ENCODE results near the gene RAB11FIP4. TPM values are rescaled to one million over a fixed set of nuclear protein-coding genes. Genes with fewer than 3 reads are reported as not detected.

RAB11FIP4 gene
- total and polyA plus RNA-seq, 2 donors (not counting 1 experiment from before 2014, with no cell fraction given): 0.16 to 0.66 TPM

DNA sequence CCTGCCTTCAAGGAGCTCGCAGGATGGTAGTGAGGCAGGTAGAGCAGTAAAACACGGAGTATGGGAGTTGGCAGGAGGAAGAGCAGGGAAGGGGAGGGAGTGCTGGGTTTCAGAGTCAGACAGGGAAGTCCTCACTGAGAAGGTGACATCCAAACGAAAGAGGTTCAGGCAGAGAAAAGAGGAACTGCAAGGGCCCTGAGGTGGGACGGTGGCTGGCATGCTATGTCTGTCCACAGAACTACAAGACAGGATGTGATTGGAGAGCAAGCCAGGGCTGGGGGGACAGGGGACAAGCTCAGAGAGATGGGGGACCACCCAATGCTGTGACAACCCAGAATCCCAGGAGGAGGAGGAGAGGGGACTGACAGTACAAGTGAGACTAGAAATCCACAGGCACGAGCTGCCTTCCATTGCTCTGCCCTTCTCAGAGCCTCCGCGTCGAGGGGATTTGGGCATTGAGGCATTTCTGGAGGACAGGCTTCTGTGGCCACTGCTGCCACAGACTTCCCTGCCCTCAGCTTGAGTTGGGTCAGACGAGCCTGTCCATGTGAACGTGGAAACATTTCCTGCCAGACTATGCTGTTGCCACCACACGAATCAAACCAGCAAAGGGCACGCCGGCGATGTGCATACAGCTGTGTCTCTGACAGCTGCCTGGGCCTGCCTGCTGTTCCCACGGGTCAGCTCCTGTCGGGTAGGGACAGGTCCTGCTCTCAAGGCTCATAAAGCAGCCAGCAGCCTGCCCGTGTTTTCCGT lies 100.1 kb downstream of the RAB11FIP4 start:
- no peak overlapping the region for H2AFZ ChIP-seq (ENCODE audit: low read length)
- no peak for DNase-seq (ENCODE audit: low read depth in 2 of 2)
- no peaks in the 10 kb centered on the region for H3K36me3 ChIP-seq (ENCODE audit: control insufficient read depth, insufficient read depth, low read length)
- no peak overlapping the region for H3K4me3 ChIP-seq (replicated peaks in 1 of 4; ENCODE audit: control extremely low read depth in 1 of 4, insufficient read depth in 1 of 4, low read depth in 3 of 4, low read length in 4 of 4)
- peaks cover 43% of the 10 kb centered on the region for H3K27me3 ChIP-seq (ENCODE audit: control insufficient read depth, insufficient read depth, low read length)
- H3K9ac ChIP-seq (ENCODE audit: insufficient read depth, low read length): no peak overlapping the region
- no peak for TF ChIP-seq EZH2 (IDR thresholded peaks at IDR 0.05; ENCODE audit: low read length, missing control alignments)
- TF ChIP-seq, protein P1, sequence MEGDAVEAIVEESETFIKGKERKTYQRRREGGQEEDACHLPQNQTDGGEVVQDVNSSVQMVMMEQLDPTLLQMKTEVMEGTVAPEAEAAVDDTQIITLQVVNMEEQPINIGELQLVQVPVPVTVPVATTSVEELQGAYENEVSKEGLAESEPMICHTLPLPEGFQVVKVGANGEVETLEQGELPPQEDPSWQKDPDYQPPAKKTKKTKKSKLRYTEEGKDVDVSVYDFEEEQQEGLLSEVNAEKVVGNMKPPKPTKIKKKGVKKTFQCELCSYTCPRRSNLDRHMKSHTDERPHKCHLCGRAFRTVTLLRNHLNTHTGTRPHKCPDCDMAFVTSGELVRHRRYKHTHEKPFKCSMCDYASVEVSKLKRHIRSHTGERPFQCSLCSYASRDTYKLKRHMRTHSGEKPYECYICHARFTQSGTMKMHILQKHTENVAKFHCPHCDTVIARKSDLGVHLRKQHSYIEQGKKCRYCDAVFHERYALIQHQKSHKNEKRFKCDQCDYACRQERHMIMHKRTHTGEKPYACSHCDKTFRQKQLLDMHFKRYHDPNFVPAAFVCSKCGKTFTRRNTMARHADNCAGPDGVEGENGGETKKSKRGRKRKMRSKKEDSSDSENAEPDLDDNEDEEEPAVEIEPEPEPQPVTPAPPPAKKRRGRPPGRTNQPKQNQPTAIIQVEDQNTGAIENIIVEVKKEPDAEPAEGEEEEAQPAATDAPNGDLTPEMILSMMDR (conservative IDR thresholded peaks at IDR 0.05 in 1 of 2, IDR thresholded peaks at IDR 0.05 in 1 of 2; ENCODE audit: low read depth in 1 of 2, low read length in 2 of 2): no peak
- H4K20me1 ChIP-seq (ENCODE audit: control insufficient read depth, extremely low read depth, insufficient read depth, low read length): no peaks in the 10 kb centered on the region
- H3K79me2 ChIP-seq (ENCODE audit: control insufficient read depth, insufficient read depth, low read length): no peaks in the 10 kb centered on the region
- peaks cover 4% of the 10 kb centered on the region for H3K4me1 ChIP-seq (ENCODE audit: control insufficient read depth, extremely low read depth, insufficient read depth, low read length)
- H3K4me2 ChIP-seq (ENCODE audit: extremely low read depth, insufficient read depth, low read length): no peak overlapping the region
- no peaks in the 10 kb centered on the region for H3K9me3 ChIP-seq (ENCODE audit: control insufficient read depth, insufficient read depth, low read depth, low read length)
- no peak overlapping the region for H3K27ac ChIP-seq (ENCODE audit: insufficient read depth, low read length)

- Histone ChIP-seq H3K9me3 (ENCODE audit: control insufficient read depth, insufficient read depth, low read depth, low read length) (no peaks in the 10 kb centered on the region), H3K27me3 (ENCODE audit: control insufficient read depth, insufficient read depth, low read length) (peaks cover 41% of the 10 kb centered on the region), H3K4me3 (replicated peaks in 1 of 4; ENCODE audit: control extremely low read depth in 1 of 4, insufficient read depth in 1 of 4, low read depth in 3 of 4, low read length in 4 of 4) (no peak overlapping the region), H2AFZ (ENCODE audit: low read length) (no peak overlapping the region), H3K27ac (ENCODE audit: insufficient read depth, low read length) (no peak overlapping the region), H3K9ac (ENCODE audit: insufficient read depth, low read length) (no peak overlapping the region), H3K4me2 (ENCODE audit: extremely low read depth, insufficient read depth, low read length) (no peak overlapping the region), H3K79me2 (ENCODE audit: control insufficient read depth, insufficient read depth, low read length) (no peaks in the 10 kb centered on the region), H3K36me3 (ENCODE audit: control insufficient read depth, insufficient read depth, low read length) (no peaks in the 10 kb centered on the region), H4K20me1 (ENCODE audit: control insufficient read depth, extremely low read depth, insufficient read depth, low read length) (no peaks in the 10 kb centered on the region), H3K4me1 (ENCODE audit: control insufficient read depth, extremely low read depth, insufficient read depth, low read length) (peaks cover 4% of the 10 kb centered on the region)
- TF ChIP-seq, protein P1 (conservative IDR thresholded peaks at IDR 0.05 in 1 of 2, IDR thresholded peaks at IDR 0.05 in 1 of 2; ENCODE audit: low read depth in 1 of 2, low read length in 2 of 2): no peak
- no peak for TF ChIP-seq EZH2 (IDR thresholded peaks at IDR 0.05; ENCODE audit: low read length, missing control alignments)
- DNase-seq (ENCODE audit: low read depth in 2 of 2): no peak
Observed at GRCh38 chr17:31492206-31492605, 100.7 kb downstream of the RAB11FIP4 start.

GRCh38 chr17:31492880-31493655 lies 101.6 kb downstream of the RAB11FIP4 start:
- Histone ChIP-seq H3K9ac (ENCODE audit: insufficient read depth, low read length) (no peak overlapping the region), H3K36me3 (ENCODE audit: control insufficient read depth, insufficient read depth, low read length) (no peaks in the 10 kb centered on the region), H2AFZ (ENCODE audit: low read length) (no peak overlapping the region), H4K20me1 (ENCODE audit: control insufficient read depth, extremely low read depth, insufficient read depth, low read length) (no peaks in the 10 kb centered on the region), H3K4me1 (ENCODE audit: control insufficient read depth, extremely low read depth, insufficient read depth, low read length) (no peaks in the 10 kb centered on the region), H3K27ac (ENCODE audit: insufficient read depth, low read length) (no peak overlapping the region), H3K79me2 (ENCODE audit: control insufficient read depth, insufficient read depth, low read length) (no peaks in the 10 kb centered on the region), H3K4me3 (replicated peaks in 1 of 4; ENCODE audit: control extremely low read depth in 1 of 4, insufficient read depth in 1 of 4, low read depth in 3 of 4, low read length in 4 of 4) (no peak overlapping the region), H3K9me3 (ENCODE audit: control insufficient read depth, insufficient read depth, low read depth, low read length) (no peaks in the 10 kb centered on the region), H3K4me2 (ENCODE audit: extremely low read depth, insufficient read depth, low read length) (no peak overlapping the region), H3K27me3 (ENCODE audit: control insufficient read depth, insufficient read depth, low read length) (peaks cover 40% of the 10 kb centered on the region)
- peak in 1 of 2 donors; percentile 25 for DNase-seq (ENCODE audit: low read depth in 2 of 2)
- no peak for TF ChIP-seq EZH2 (IDR thresholded peaks at IDR 0.05; ENCODE audit: low read length, missing control alignments)
- TF ChIP-seq, protein P1 (conservative IDR thresholded peaks at IDR 0.05 in 1 of 2, IDR thresholded peaks at IDR 0.05 in 1 of 2; ENCODE audit: low read depth in 1 of 2, low read length in 2 of 2): no peak
